ENCODE data around the gene CNPPD1. TPM values are rescaled to one million over a fixed set of nuclear protein-coding genes. Genes with fewer than 3 reads are reported as not detected.

The CNPPD1 gene
- total RNA-seq, 1 experiment from 2014 or later: 38.2 TPM

GRCh38 chr2:219172231-219173154 is 4.2 kb downstream of the CNPPD1 start:
- Histone ChIP-seq H3K9me2 (replicated peaks; ENCODE audit: low read length) (no peaks in the 10 kb centered on the region), H3K4me1 (ENCODE audit: insufficient read depth, low read length) (peaks cover 12% of the 10 kb centered on the region), H4K20me1 (ENCODE audit: low read length) (no peaks in the 10 kb centered on the region), H3K9me3 (ENCODE audit: low read length) (no peaks in the 10 kb centered on the region), H3K79me2 (ENCODE audit: low read length) (peaks cover 24% of the 10 kb centered on the region), H3K27ac (ENCODE audit: low read length) (no peak overlapping the region), H3F3A (ENCODE audit: low read length, unreplicated experiment) (peaks cover 4% of the 10 kb centered on the region), H3K4me3 (ENCODE audit: low read length) (no peak overlapping the region), H2AFZ (ENCODE audit: low read length) (no peak overlapping the region), H3K4me2 (ENCODE audit: low read length) (no peak overlapping the region), H3K9ac (ENCODE audit: low read length) (no peak overlapping the region), H3K27me3 (ENCODE audit: low read length) (no peaks in the 10 kb centered on the region), H3K36me3 (ENCODE audit: low read depth, low read length) (peaks cover 11% of the 10 kb centered on the region; the same call in 1 of the 2 replicates)
- ChIA-PET POLR2A (ENCODE audit: unreplicated experiment) (no interaction called here), CTCF (no interaction called here)
- TF ChIP-seq EZH2 (IDR thresholded peaks at IDR 0.05; ENCODE audit: low read length, unreplicated experiment): no peak
- TF ChIP-seq EZH2phosphoT487 (IDR thresholded peaks at IDR 0.05; ENCODE audit: borderline replicate concordance, low read length): no peak
- no peak for TF ChIP-seq CTCF (conservative IDR thresholded peaks at IDR 0.05; ENCODE audit: low read depth, low read length)
- intact Hi-C loops (cut with micrococcal nuclease): no loop called here
- no TSS peak for BruUV-seq (replicated peaks)
- ATAC-seq (no peak), DNase-seq (no peak)

DNA sequence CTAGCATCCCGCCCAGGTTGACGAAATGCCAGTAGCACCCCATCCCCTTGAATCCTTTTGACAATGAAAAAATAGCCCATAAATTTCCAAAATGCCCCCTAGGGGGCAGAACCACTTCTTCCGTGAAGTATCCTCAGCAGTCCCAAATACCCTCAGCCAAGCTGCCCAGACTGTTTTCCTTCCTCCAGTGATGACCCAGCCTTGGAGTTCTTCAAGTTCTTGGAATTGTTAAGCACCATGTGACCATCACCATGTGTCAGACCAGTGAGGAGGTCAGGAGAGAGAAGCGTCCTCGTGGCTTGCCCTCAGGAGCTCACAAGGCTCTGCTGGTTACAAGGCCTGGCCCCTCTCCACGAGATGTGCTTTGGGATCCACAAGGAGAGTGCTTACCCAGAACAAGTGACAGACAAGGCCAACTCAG is 5.5 kb downstream of the CNPPD1 start:
- H4K20me1 ChIP-seq (ENCODE audit: low read length): no peaks in the 10 kb centered on the region

More for the DNA sequence above, 5.5 kb downstream of the CNPPD1 start:
- peak; percentile 75 for DNase-seq
- Histone ChIP-seq H3K4me2 (ENCODE audit: low read length) (no peak overlapping the region), H3K9me3 (ENCODE audit: low read length) (no peaks in the 10 kb centered on the region), H3K9me2 (replicated peaks; ENCODE audit: low read length) (no peaks in the 10 kb centered on the region), H3K4me3 (ENCODE audit: low read length) (no peak overlapping the region), H3K36me3 (ENCODE audit: low read depth, low read length) (peaks cover 11% of the 10 kb centered on the region; the same call in 1 of the 2 replicates), H3K27me3 (ENCODE audit: low read length) (no peaks in the 10 kb centered on the region), H2AFZ (ENCODE audit: low read length) (no peak overlapping the region), H3K4me1 (ENCODE audit: insufficient read depth, low read length) (peaks cover 7% of the 10 kb centered on the region), H3K27ac (ENCODE audit: low read length) (no peak overlapping the region), H3K79me2 (ENCODE audit: low read length) (peaks cover 20% of the 10 kb centered on the region), H3K9ac (ENCODE audit: low read length) (no peak overlapping the region), H3F3A (ENCODE audit: low read length, unreplicated experiment) (no peaks in the 10 kb centered on the region)
- ChIA-PET CTCF (no interaction called here), POLR2A (ENCODE audit: unreplicated experiment) (no interaction called here)
- intact Hi-C loops (cut with micrococcal nuclease): loop anchor here (1.0 kb wide), 1 partner anchor 11 kb away; the partner anchor contains the start of gene NHEJ1
- ATAC-seq: peak; percentile 61
- TF ChIP-seq EZH2 (IDR thresholded peaks at IDR 0.05; ENCODE audit: low read length, unreplicated experiment) (no peak), EZH2phosphoT487 (IDR thresholded peaks at IDR 0.05; ENCODE audit: borderline replicate concordance, low read length) (no peak), CTCF (conservative IDR thresholded peaks at IDR 0.05; ENCODE audit: low read depth, low read length) (peak; percentile 82)
- BruUV-seq (replicated peaks): no TSS peak
